ENCODE measurements around the gene ACSS3. TPM values are rescaled to one million over a fixed set of nuclear protein-coding genes. Genes with fewer than 3 reads are reported as not detected.

Gene ACSS3
- total and polyA plus RNA-seq, 2 of the 8 experiments (the other 6 are each of a cell fraction or from before 2014, with no cell fraction given), result 14.4 to 24.0 TPM

- TF ChIP-seq SUZ12 (IDR thresholded peaks at IDR 0.05; ENCODE audit: low read length) (no peak), POLR2A (IDR thresholded peaks at IDR 0.05; ENCODE audit: control extremely low read depth in 1 of 2, low read depth in 2 of 2, low read length in 2 of 2) (no peak), EGR1 (IDR thresholded peaks at IDR 0.05; ENCODE audit: borderline replicate concordance, low read depth, low read length) (no peak)
Observed at GRCh38 chr12:81078469-81079196, 754 bp downstream of the ACSS3 start (continued).

Measured in H1 (cell line).